HG03378 (cell line): ENCODE data around the gene ERCC6L.

Source experiments
- ATAC-seq: cut with Tn5 transposase; IDR thresholded peaks from one replicate; pipeline ENCODE4 v1.9.1; 2021; ENCODE audit warnings: mild to moderate bottlenecking, moderate library complexity; ENCODE audit not compliant: unreplicated experiment

ERCC6L gene

DNA sequence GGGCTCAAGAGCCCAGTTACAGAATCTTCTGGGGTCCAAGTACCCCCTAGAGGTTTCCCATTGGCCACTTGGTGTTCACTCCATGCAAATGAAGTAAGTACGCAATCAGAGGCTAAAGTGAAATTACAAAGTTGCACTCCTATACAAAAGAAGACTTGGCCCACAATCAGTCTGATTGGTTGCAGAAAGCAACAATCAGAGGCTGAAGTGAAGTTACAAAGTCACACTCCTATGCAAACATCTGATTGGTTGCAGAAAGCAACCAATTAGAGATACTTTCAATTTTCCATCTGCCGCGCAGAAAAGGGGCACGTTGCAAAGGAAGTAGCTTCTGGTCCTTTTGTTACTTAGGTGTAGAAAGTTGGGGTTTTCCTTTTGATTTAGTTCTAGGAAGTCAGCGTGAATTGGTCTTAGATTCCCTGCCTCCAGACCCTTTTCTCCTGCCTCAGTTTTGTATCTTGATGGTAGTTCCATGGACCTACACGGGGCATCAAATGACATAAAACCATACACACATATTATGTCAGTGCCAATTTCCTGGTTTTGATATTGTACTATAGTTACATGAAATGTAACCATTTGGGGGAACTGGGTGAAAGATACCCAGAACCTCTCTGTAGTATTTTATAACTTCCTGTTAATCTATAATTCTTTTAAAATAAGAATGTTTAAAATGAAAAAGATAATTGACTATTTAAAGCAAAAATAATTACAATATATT is 69.7 kb downstream of the ERCC6L start:
- no peak for ATAC-seq

DNA sequence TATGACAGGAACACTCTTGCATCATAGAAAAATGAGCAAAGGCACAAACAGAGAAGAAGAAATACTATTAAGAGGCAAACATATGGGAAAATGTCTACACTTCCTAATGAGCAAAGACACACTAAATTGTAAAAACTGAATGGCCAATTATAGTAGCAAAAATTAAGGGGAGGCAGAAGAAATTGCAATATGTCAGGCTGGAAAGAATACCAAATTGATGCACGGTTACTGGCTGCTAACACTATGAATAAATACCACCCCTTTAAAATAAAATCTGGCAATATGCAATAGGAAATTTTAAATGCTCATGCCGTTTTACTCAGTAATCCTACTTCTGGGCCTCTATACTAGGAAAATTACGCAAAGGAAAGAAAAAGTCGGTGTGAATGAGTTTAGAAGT is 73.3 kb downstream of the ERCC6L start:
- no peak for ATAC-seq

DNA sequence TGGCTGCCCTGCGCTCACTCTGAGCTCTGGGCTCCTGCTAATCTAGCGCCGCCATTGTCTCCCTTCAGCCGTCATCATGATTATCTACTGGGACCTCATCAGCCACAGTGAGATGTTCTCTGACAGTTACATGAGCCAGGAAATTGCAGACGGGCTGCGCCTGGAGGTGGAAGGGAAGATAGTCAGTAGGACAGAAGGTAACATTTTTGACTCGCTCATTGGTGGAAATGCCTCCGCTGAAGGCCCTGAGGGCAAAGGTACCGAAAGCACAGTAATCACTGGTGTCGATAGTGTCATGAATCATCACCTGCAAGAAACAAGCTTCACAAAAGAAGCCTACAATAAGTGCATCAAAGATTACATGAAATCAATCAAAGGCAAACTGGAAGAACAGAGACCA is 79.1 kb downstream of the ERCC6L start:
- ATAC-seq, result no peak

DNA sequence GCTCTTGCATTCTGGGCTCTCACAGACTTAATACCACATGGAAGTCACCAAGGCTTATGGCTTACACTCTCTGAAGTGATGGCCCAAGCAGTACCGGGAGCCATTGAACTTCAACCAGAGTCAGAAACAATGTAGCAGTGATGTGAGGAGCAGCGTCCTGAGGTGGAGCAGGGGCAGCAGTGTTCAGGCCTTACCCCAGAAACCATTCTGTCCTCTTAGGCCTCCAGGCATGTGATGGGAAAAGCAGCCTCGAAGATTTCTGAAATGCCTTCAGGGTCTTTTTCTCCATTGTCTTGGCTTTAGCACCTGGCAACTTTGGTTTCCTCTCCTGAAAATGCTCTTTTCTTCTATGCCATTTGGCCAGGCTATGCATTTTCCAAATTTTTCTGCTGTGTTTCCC is 80.1 kb downstream of the ERCC6L start:
- no peak for ATAC-seq
